H1 (cell line): ENCODE measurements around the gene METTL8. TPM values are rescaled to one million over a fixed set of nuclear protein-coding genes. Genes with fewer than 3 reads are reported as not detected.

Experiments
- CTCF ChIA-PET: fragments of 300-600 bp; sonication (Branson Sonifier 250); formaldehyde crosslinking; loops from one replicate; lab custom pipeline; 2021; ENCODE audit not compliant: partially characterized antibody; lab: Charles Lee
- POLR2A ChIA-PET: fragments of 300-600 bp; sonication (Branson Sonifier 250); formaldehyde crosslinking; loops from one replicate; lab custom pipeline; 2021; ENCODE audit warnings: inconsistent platforms; ENCODE audit not compliant: partially characterized antibody; lab: Charles Lee
- DNase-seq, 2 experiments: peaks; one replicate each; pipeline versions ENCODE4 v3.0.0 to v3.0.0-alpha.2; 2010 to 2022; ENCODE audit warnings: low spot score in 2 of 2, low read depth in 1 of 2, mixed read lengths in 1 of 2
- FAIRE-seq: peaks from 2 replicates; lab custom pipeline; 2011; peaks lifted over from hg19 to GRCh38; lab: Jason Lieb, UNC
- H2AFZ ChIP-seq: 2 replicates; pipeline ENCODE4 v1.8.1; 2012; ENCODE audit warnings: low read length, inconsistent platforms
- H2AK5ac ChIP-seq: 2 replicates; pipeline ENCODE4 v1.6.1; 2013; ENCODE audit warnings: low read depth, low read length
- H2BK120ac ChIP-seq: replicated peaks from 2 replicates; pipeline ENCODE3; 2013; ENCODE audit warnings: low read depth, low read length, inconsistent platforms
- H2BK12ac ChIP-seq: 2 replicates; pipeline ENCODE4 v1.6.1; 2013; ENCODE audit warnings: low read depth, low read length
- H2BK15ac ChIP-seq: 2 replicates; pipeline ENCODE4 v1.6.1; 2013; ENCODE audit warnings: low read length
- H2BK20ac ChIP-seq: 2 replicates; pipeline ENCODE4 v1.6.1; 2013; ENCODE audit warnings: low read length
- H2BK5ac ChIP-seq: 2 replicates; pipeline ENCODE4 v1.6.1; 2013; ENCODE audit warnings: low read depth, low read length
- H3K14ac ChIP-seq: 2 replicates; pipeline ENCODE4 v1.6.1; 2013; ENCODE audit warnings: inconsistent platforms; ENCODE audit not compliant: insufficient read length
- H3K18ac ChIP-seq: 2 replicates; pipeline ENCODE4 v1.6.1; 2013; ENCODE audit warnings: low read length; ENCODE audit errors: extremely low read depth
- H3K23ac ChIP-seq: 2 replicates; pipeline ENCODE4 v1.6.1; 2013; ENCODE audit warnings: inconsistent platforms; ENCODE audit not compliant: insufficient read length
- H3K23me2 ChIP-seq: 2 replicates; pipeline ENCODE4 v1.6.1; 2013; ENCODE audit warnings: low read depth, low read length
- H3K27ac ChIP-seq: 2 replicates; pipeline ENCODE4 v1.6.1; 2011; ENCODE audit warnings: low read depth, low read length, inconsistent platforms
- H3K27me3 ChIP-seq, 4 experiments: replicated peaks in 1 of 4; 1 replicate in 1 of 4; 2 replicates in 3 of 4; pipeline versions ENCODE4 v1.6.1 to v1.8.1; 2011 to 2013; ENCODE audit warnings: low read length in 3 of 4, mild to moderate bottlenecking in 3 of 4, inconsistent platforms in 2 of 4, mixed read lengths in 2 of 4, moderate library complexity in 1 of 4; ENCODE audit not compliant: control insufficient read depth in 3 of 4, insufficient read depth in 3 of 4; ENCODE audit errors: extremely low read depth in 1 of 4
- H3K36me3 ChIP-seq, 4 experiments: 2 replicates each; pipeline versions ENCODE4 v1.6.1 to v1.8.1; 2011 to 2013; ENCODE audit warnings: mild to moderate bottlenecking in 4 of 4, low read length in 3 of 4, moderate library complexity in 2 of 4, control low read depth in 1 of 4, inconsistent platforms in 1 of 4; ENCODE audit not compliant: insufficient read depth in 4 of 4, control insufficient read depth in 2 of 4
- H3K4ac ChIP-seq: replicated peaks from 2 replicates; pipeline ENCODE3; 2013; ENCODE audit warnings: low read length, low read depth, mixed read lengths, inconsistent platforms; ENCODE audit not compliant: insufficient read length
- H3K4me1 ChIP-seq, 4 experiments: replicated peaks in 1 of 4; 1 replicate in 1 of 4; 2 replicates in 3 of 4; pipeline versions ENCODE4 v1.6.1 to v1.8.1; 2011 to 2013; ENCODE audit warnings: low read length in 3 of 4, inconsistent platforms in 2 of 4, mixed read lengths in 1 of 4; ENCODE audit not compliant: insufficient read depth in 4 of 4, control insufficient read depth in 3 of 4
- H3K4me2 ChIP-seq, 2 experiments: 2 replicates each; pipeline versions ENCODE4 v1.6.1 to v1.8.1; 2011 to 2013; ENCODE audit warnings: low read depth in 2 of 2, low read length in 2 of 2, control low read depth in 1 of 2, inconsistent platforms in 1 of 2, mild to moderate bottlenecking in 1 of 2; ENCODE audit not compliant: insufficient read depth in 1 of 2
- H3K4me3 ChIP-seq, 4 experiments: fragments of 200-600, 300-600 bp in 1 of 4; sonication (generic), shearing (Covaris generic), sonication (Bioruptor Twin) in 1 of 4; 2 replicates each; pipeline versions ENCODE4 v1.5.1 to v1.8.1; 2011 to 2016; ENCODE audit warnings: low read length in 4 of 4, low read depth in 3 of 4, control low read depth in 2 of 4, inconsistent platforms in 2 of 4, mild to moderate bottlenecking in 2 of 4, mixed read lengths in 1 of 4, moderate library complexity in 1 of 4; ENCODE audit not compliant: insufficient read depth in 2 of 4; ENCODE audit errors: extremely low read depth in 1 of 4
- H3K56ac ChIP-seq: replicated peaks from 2 replicates; pipeline ENCODE3; 2013; ENCODE audit warnings: low read depth, mild to moderate bottlenecking, mixed read lengths, low read length, inconsistent platforms; ENCODE audit not compliant: insufficient read length
- H3K79me1 ChIP-seq: 2 replicates; pipeline ENCODE4 v1.6.1; 2013; ENCODE audit warnings: low read depth, low read length, control low read depth
- H3K79me2 ChIP-seq, 2 experiments: 2 replicates each; pipeline versions ENCODE4 v1.6.1 to v1.8.1; 2012 to 2013; ENCODE audit warnings: low read length in 2 of 2, mild to moderate bottlenecking in 2 of 2, inconsistent platforms in 1 of 2; ENCODE audit not compliant: insufficient read depth in 2 of 2, control insufficient read depth in 1 of 2
- H3K9ac ChIP-seq, 4 experiments: replicated peaks in 1 of 4; 1 replicate in 1 of 4; 2 replicates in 3 of 4; pipeline versions ENCODE4 v1.6.1 to v1.8.1; 2011 to 2013; ENCODE audit warnings: low read depth in 3 of 4, low read length in 3 of 4, control low read depth in 2 of 4, mild to moderate bottlenecking in 2 of 4, moderate library complexity in 2 of 4, inconsistent platforms in 1 of 4; ENCODE audit errors: extremely low read depth in 1 of 4
- H3K9me3 ChIP-seq, 2 experiments: 2 replicates each; pipeline versions ENCODE4 v1.6.1 to v1.8.1; 2012 to 2013; ENCODE audit warnings: mild to moderate bottlenecking in 2 of 2, moderate library complexity in 2 of 2, control low read depth in 1 of 2, inconsistent platforms in 1 of 2, low read depth in 1 of 2, low read length in 1 of 2, mixed read lengths in 1 of 2; ENCODE audit not compliant: insufficient read depth in 2 of 2
- H4K20me1 ChIP-seq, 2 experiments: replicated peaks in 1 of 2; 2 replicates each; pipeline versions ENCODE3 to v1.8.1; 2011 to 2013; ENCODE audit warnings: inconsistent platforms in 2 of 2, low read length in 2 of 2, mild to moderate bottlenecking in 1 of 2; ENCODE audit not compliant: insufficient read depth in 2 of 2, control insufficient read depth in 1 of 2
- H4K5ac ChIP-seq: 2 replicates; pipeline ENCODE4 v1.6.1; 2013; ENCODE audit warnings: low read length, low read depth, mixed read lengths, inconsistent platforms; ENCODE audit not compliant: insufficient read length
- H4K8ac ChIP-seq: 2 replicates; pipeline ENCODE4 v1.8.0; 2013; ENCODE audit warnings: mild to moderate bottlenecking, moderate library complexity, low read length, inconsistent platforms; ENCODE audit not compliant: insufficient read depth; ENCODE audit errors: extremely low read depth
- H4K91ac ChIP-seq: replicated peaks from 2 replicates; pipeline ENCODE3; 2013; ENCODE audit warnings: low read length, mixed read lengths, inconsistent platforms; ENCODE audit not compliant: insufficient read length
- BRCA1 ChIP-seq: IDR thresholded peaks from 2 replicates; pipeline ENCODE4 v1.6.1; 2012; ENCODE audit warnings: low read depth, low read length, improper control_type of control experiment
- CBX5 ChIP-seq: fragments of 300-800, 300-1000 bp; sonication (generic); IDR thresholded peaks from 2 replicates; pipeline ENCODE4 v1.7.1; 2016; ENCODE audit warnings: antibody characterized with exemption, low read length, low read depth
- CEBPB ChIP-seq: IDR thresholded peaks from 2 replicates; pipeline ENCODE4 v1.6.1; 2012; ENCODE audit warnings: low read depth, low read length
- CHD1 ChIP-seq: IDR thresholded peaks from 2 replicates; pipeline ENCODE4 v1.6.1; 2012; ENCODE audit warnings: low read depth, low read length, improper control_type of control experiment
- CHD2 ChIP-seq: IDR thresholded peaks from 2 replicates; pipeline ENCODE4 v1.6.1; 2012; ENCODE audit warnings: low read length, improper control_type of control experiment
- HDAC6 ChIP-seq: IDR thresholded peaks from one replicate; pipeline ENCODE4 v1.7.1; 2012; ENCODE audit warnings: low read depth, mild to moderate bottlenecking, inconsistent platforms, low read length, moderate library complexity
- KDM1A ChIP-seq: fragments of 200-600, 300-600 bp; sonication (generic); IDR thresholded peaks from 2 replicates; pipeline ENCODE4 v1.7.1; 2016; ENCODE audit warnings: mild to moderate bottlenecking, low read length, borderline replicate concordance
- KDM4A ChIP-seq: IDR thresholded peaks from one replicate; pipeline ENCODE4 v1.7.1; 2012; ENCODE audit warnings: low read depth, mild to moderate bottlenecking, moderate library complexity, low read length, inconsistent platforms; ENCODE audit not compliant: severe bottlenecking
- SRF ChIP-seq: IDR thresholded peaks from 2 replicates; pipeline ENCODE4 v1.6.1; 2011; ENCODE audit warnings: mild to moderate bottlenecking, low read depth, low read length, moderate library complexity
- TBP ChIP-seq: IDR thresholded peaks from 2 replicates; pipeline ENCODE4 v1.6.1; 2011; ENCODE audit warnings: low read depth, low read length, improper control_type of control experiment
- WGBS, 2 experiments: shearing (Covaris generic) in 1 of 2; methylation state at CpG; one replicate each; pipeline versions ENCODE4 v1.1.6 to v1.1.7; 2013 to 2015; ENCODE audit warnings: low lambda C conversion rate in 2 of 2, mixed read lengths in 2 of 2, inconsistent platforms in 1 of 2, low coverage in 1 of 2, missing lambda C conversion rate in 1 of 2; ENCODE audit not compliant: insufficient replicate concordance in 2 of 2, insufficient coverage in 1 of 2, insufficient read length in 1 of 2; ENCODE audit errors: extremely low coverage in 1 of 2, missing lambda C conversion rate in 1 of 2; 5-methylcytosine and 5-hydroxymethylcytosine counted together
- polyA plus RNA-seq, 7 experiments: library from polyadenylated mRNA; depleted of rRNA in 3 of 7; stranded (reverse) in 5 of 7; unstranded in 2 of 7; fragments of >200 nt in 5 of 7; fragments of 200-250 nt in 2 of 7; gene quantifications; 1 replicate in 5 of 7; 2 replicates in 1 of 7; 4 replicates in 1 of 7; pipeline versions ENCODE4 v1.2.1 to v1.2.3, GENCODE V29; 2011 to 2013; ENCODE audit warnings: missing spikeins in 2 of 7, mixed read lengths in 2 of 7
- total RNA-seq: library from RNA; stranded (reverse); fragmentation: NEBNext Ultra II Directional; extraction: Animal tissue kit (Norgen Biotek cat#: 25700); gene quantifications from 2 replicates; pipeline ENCODE4 v1.2.1, GENCODE V29; 2021
- TF ChIP-seq, protein P1 (sequence below): IDR thresholded peaks from 2 replicates; pipeline ENCODE4 v1.6.1; 2012; ENCODE audit warnings: inconsistent platforms

METTL8 gene
- total and polyA plus RNA-seq, 2 of the 8 experiments (the other 6 are each of a cell fraction or from before 2014, with no cell fraction given), result 17.6 to 79.7 TPM

DNA sequence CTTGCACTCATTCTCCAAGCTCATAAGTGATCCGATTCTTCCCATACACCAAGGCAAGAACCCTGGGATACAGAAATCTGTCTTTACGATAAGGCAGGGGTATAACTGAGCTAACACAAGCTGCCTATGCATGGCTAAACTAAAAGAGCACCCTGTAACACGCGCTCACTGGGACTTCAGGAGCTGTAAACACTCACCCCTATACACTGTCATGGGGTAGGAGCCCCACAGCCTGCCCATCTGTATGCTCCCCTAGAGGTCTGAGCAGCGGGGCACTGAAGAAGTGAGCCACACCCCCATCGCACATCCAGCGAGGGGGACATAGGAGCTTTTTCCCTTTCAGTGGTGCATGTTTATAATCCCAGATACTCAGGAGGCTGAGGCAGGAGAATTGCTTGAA is 46.7 kb downstream of the METTL8 start:
- no peak overlapping the region for H3K4ac ChIP-seq
- H2AK5ac ChIP-seq, result no peak overlapping the region
- H2BK5ac ChIP-seq, result peak overlapping the region; percentile 67; the same call in 1 of the 2 replicates
- ChIA-PET POLR2A (interaction anchor here (1.2 to 1.8 kb wide), 3 partner anchors 12 to 47 kb away, joined by 3 to 6 read pairs (median 5); partner anchors contain the start of genes DCAF17 and METTL8), CTCF (interaction anchor here (0.7 to 1.8 kb wide), 3 partner anchors 12 to 300 kb away, joined by 3 to 6 read pairs (median 3); no protein-coding TSS in a partner anchor)
- WGBS, 2 experiments, result 69% methylated on average over 7 of the region's 7 CpGs; no CpG with 5 or more reads in 1 of the 2 experiments
- H2AFZ ChIP-seq, result no peak overlapping the region
- peak overlapping the region in 1 of 2 experiments; percentile 65; a peak in 2 of 4 replicates for H3K4me2 ChIP-seq
- peaks cover 0 to 42% of the 10 kb centered on the region in 2 experiments; a peak in 2 of 4 replicates for H3K79me2 ChIP-seq
- no peak overlapping the region for H3K27ac ChIP-seq
- no peaks in the 10 kb centered on the region; a peak in 1 of 4 replicates for H3K9me3 ChIP-seq
- DNase-seq (no peak), FAIRE-seq (no peak)
- no peak overlapping the region for H2BK15ac ChIP-seq
- no peaks in the 10 kb centered on the region for H3K79me1 ChIP-seq
- no peak overlapping the region for H3K9ac ChIP-seq
- H3K36me3 ChIP-seq, result no peaks in the 10 kb centered on the region
- no peak overlapping the region for H4K5ac ChIP-seq
- no peak overlapping the region for H3K18ac ChIP-seq
- H4K20me1 ChIP-seq, result no peaks in the 10 kb centered on the region
- no peak overlapping the region for H2BK12ac ChIP-seq
- no peak overlapping the region for H4K91ac ChIP-seq
- H3K27me3 ChIP-seq, result no peaks in the 10 kb centered on the region
- peak overlapping the region; percentile 5; the same call in 1 of the 2 replicates for H2BK20ac ChIP-seq
- H3K4me1 ChIP-seq, result peaks cover 5 to 16% (median 10%) of the 10 kb centered on the region in 4 experiments; a peak in 6 of 7 replicates
- no peak overlapping the region for H3K4me3 ChIP-seq
- H2BK120ac ChIP-seq, result no peak overlapping the region
- no peak overlapping the region for H3K56ac ChIP-seq
- no peak overlapping the region for H3K14ac ChIP-seq
- H3K23ac ChIP-seq, result no peak overlapping the region
- H3K23me2 ChIP-seq, result no peaks in the 10 kb centered on the region; the same call in 1 of the 2 replicates
- no peak overlapping the region for H4K8ac ChIP-seq
- TF ChIP-seq CBX5 (no peak), SRF (no peak), CHD2 (no peak), CHD1 (no peak), KDM4A (no peak), HDAC6 (no peak), KDM1A (no peak), BRCA1 (no peak), CEBPB (no peak), TBP (no peak)
- TF ChIP-seq, protein P1, sequence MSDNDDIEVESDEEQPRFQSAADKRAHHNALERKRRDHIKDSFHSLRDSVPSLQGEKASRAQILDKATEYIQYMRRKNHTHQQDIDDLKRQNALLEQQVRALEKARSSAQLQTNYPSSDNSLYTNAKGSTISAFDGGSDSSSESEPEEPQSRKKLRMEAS, result no peak
